NCI-H1436 (cell line): Measurements from ENCODE around the gene MAP4K5.
"Not testable (repeated sequence)": the region's sequence is repeated elsewhere in the genome, so short reads cannot be mapped to it uniquely, and the experiment has no call there.

Experiments
- DNase-seq: peaks from one replicate; lab custom pipeline; 2025; lab: John Stamatoyannopoulos, UW

MAP4K5 gene

GRCh38 chr14:50531595-50532501, 521 bp downstream of the MAP4K5 start:
- peak; percentile 10 for DNase-seq

DNA sequence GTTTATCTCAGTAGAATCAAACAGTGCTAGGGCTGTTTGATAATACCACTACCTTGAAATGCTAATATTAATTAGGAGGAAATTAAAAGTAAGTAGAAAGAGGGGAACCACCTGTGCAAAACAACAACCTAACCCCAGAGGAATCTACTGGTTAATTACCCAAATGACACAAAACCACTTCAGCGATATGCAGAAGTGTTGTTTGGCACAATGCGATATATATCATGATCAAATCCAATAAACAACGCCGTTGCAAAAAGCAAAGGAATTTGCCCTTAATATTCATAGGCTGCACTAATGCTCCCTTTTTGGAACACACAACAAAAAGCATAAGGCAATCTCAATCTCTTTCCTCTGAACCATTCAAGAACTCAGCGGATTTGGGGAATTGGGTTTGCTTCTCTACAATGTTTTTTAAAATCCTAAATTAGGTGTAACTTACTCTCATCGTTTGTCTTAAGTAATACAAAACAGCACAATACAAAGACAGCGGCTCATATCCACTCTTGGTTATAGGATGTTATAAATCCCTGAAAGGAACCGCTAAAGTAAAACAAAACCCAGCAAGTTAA, 1.5 kb downstream of the MAP4K5 start:
- DNase-seq: no peak

DNA sequence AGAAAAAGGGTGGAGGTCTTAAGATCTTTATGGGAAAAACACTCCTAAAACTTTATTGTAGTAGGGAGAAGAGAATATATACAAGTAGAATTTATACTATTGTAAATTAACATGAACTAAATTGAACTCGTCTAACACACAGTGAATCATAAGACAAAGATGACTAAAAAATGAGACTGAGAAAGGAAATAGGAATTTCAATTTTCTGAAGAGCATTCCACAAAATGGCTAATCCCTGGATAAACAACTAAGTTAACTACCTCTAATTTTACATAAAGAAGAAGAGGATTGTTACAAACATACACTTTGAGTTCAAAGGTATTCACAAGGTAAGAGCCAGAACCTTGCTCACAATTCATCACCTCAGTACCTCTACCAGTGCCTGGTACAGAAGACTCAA, 2.0 kb downstream of the MAP4K5 start:
- DNase-seq: no peak

- DNase-seq: no peak
Measured at GRCh38 chr14:50529288-50530179, 2.8 kb downstream of the MAP4K5 start.

DNA sequence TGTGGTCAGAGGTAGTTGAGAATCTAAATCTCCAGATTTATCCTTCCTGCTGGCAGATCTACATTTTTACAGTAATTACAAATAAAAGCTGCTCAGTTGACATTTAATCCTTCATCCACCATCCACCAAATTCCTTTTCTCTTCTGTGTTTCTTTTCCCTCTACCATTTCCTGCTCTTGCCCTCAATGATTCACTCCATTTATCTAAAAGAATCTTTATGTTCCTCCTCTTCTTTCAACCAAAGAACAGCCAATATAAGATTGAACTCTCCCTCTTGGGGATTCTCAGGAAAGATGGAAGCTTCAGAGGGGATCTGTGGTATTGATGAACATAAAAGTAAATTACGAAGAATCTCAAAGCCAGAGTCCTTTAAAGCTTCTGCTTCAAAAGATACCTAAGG, 4.4 kb downstream of the MAP4K5 start:
- no peak for DNase-seq

- DNase-seq: no peak
Measured at GRCh38 chr14:50524731-50525515, 7.4 kb downstream of the MAP4K5 start.

DNA sequence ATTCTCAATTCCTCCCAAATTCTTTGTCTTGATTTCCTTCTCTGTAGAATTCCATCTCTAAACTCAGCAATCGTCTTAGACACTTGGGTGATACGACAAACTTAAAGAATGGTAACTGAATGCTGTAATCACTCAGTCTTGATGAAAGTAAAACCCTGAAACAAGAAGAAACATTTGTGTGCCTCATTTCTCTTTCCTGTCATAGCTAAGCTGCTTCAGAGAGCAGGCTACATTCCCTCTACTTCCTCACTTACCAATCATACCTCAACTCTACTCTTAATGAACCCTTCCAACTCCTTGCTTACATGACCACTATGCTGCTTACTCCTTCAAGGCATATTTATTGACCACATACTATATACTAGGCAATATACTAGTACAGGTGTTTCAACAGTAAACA, 8.3 kb downstream of the MAP4K5 start:
- no peak for DNase-seq

GRCh38 chr14:50523271-50524041, 8.9 kb downstream of the MAP4K5 start:
- DNase-seq: no peak

GRCh38 chr14:50521912-50522341, 10.4 kb downstream of the MAP4K5 start:
- DNase-seq: no peak

GRCh38 chr14:50520947-50521815, 11.2 kb downstream of the MAP4K5 start:
- no peak for DNase-seq

- DNase-seq: no peak
Measured at GRCh38 chr14:50516091-50516490, 16.3 kb downstream of the MAP4K5 start.

- DNase-seq: no peak
Measured at GRCh38 chr14:50512463-50512862, 19.9 kb downstream of the MAP4K5 start.

- no peak for DNase-seq
Measured at GRCh38 chr14:50510157-50510556, 22.2 kb downstream of the MAP4K5 start.

GRCh38 chr14:50507078-50507477, 25.3 kb downstream of the MAP4K5 start:
- DNase-seq: not testable (repeated sequence)

DNA sequence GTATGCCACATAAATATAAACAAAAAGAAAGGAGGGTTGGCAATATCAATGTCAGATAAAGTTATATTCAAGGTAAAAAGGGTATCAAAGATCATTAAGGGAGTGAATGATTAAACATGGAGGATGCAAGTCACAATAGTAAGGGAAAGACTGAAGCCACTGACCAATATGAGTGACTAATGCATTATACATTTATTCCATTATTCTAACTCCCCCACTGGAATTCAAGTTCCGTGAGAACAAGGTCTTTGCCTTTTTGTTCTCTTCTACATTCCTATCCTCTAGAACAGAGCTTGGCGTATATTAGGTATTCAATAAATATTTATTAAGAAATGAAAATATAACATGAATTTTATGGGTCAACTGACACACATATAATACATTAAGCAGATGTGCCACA, 30.7 kb downstream of the MAP4K5 start:
- DNase-seq: no peak

- DNase-seq: no peak
Measured at GRCh38 chr14:50497351-50497750, 35.0 kb downstream of the MAP4K5 start.

- no peak for DNase-seq
Measured at GRCh38 chr14:50489851-50490250, 42.5 kb downstream of the MAP4K5 start.

GRCh38 chr14:50488521-50488920, 43.8 kb downstream of the MAP4K5 start:
- DNase-seq: no peak

- no peak for DNase-seq
Measured at GRCh38 chr14:50479041-50479440, 53.3 kb downstream of the MAP4K5 start.

- DNase-seq: no peak
Measured at GRCh38 chr14:50477760-50478159, 54.6 kb downstream of the MAP4K5 start.
